HepG2 (cell line): ENCODE measurements around the gene ZNF586. TPM values are rescaled to one million over a fixed set of nuclear protein-coding genes. Genes with fewer than 3 reads are reported as not detected.
"Not testable (repeated sequence)": the region's sequence is repeated elsewhere in the genome, so short reads cannot be mapped to it uniquely, and the experiment has no call there.

Source experiments
- ATAC-seq: fragments of 200-7000 bp; cut with Tn5 transposase; 3 replicates; pipeline ENCODE4 v1.9.1; 2020; ENCODE audit warnings: mild to moderate bottlenecking, moderate library complexity
- BruUV-seq: library from RNA; stranded (reverse); fragments of 400-500 nt; replicated peaks from 2 replicates; lab custom pipeline; 2021; lab: Mats Ljungman, UMichigan
- CTCF ChIA-PET: fragments of 300-600 bp; formaldehyde crosslinking; extraction: SDS; loops from one replicate; lab custom pipeline; 2021; ENCODE audit warnings: low total read pairs, inconsistent platforms, low intra/inter-chr PET ratio; lab: Yijun Ruan, JAX
- POLR2A ChIA-PET: fragments of 350-600 bp; sonication (Branson Sonifier 250); formaldehyde crosslinking; loops from one replicate; lab custom pipeline; 2020; ENCODE audit warnings: antibody characterized with exemption, inconsistent platforms; lab: Yijun Ruan, JAX
- DNase-seq: peaks from one replicate; pipeline ENCODE4 v3.0.0-alpha.2; 2015; ENCODE audit warnings: low spot score
- FAIRE-seq: peaks from 3 replicates; lab custom pipeline; 2011; peaks lifted over from hg19 to GRCh38; lab: Jason Lieb, UNC
- H2AFZ ChIP-seq: one replicate; pipeline ENCODE4 v1.6.1; 2011; ENCODE audit warnings: low read length, inconsistent platforms
- H3K27ac ChIP-seq: fragments of 300-600 bp; 3 replicates; pipeline ENCODE4 v1.8.0; 2011; ENCODE audit warnings: mixed run types, mild to moderate bottlenecking, mixed read lengths, low read length, inconsistent platforms; ENCODE audit not compliant: insufficient read depth; ENCODE audit errors: extremely low read length
- H3K27me3 ChIP-seq, 2 experiments: fragments of 200-600 bp in 1 of 2; 2 replicates in 1 of 2; 3 replicates in 1 of 2; pipeline versions ENCODE4 v1.6.0 to v1.8.0; 2011; ENCODE audit warnings: low read length in 2 of 2, mild to moderate bottlenecking in 2 of 2, moderate library complexity in 2 of 2, inconsistent platforms in 1 of 2; ENCODE audit not compliant: insufficient read depth in 2 of 2, control insufficient read depth in 1 of 2
- H3K36me3 ChIP-seq, 2 experiments: fragments of 200-600 bp in 1 of 2; replicated peaks in 1 of 2; 2 replicates in 1 of 2; 3 replicates in 1 of 2; pipeline versions ENCODE4 v1.5.1 to v1.8.0; 2011; ENCODE audit warnings: low read length in 2 of 2, inconsistent platforms in 1 of 2; ENCODE audit not compliant: insufficient read depth in 2 of 2, control insufficient read depth in 1 of 2
- H3K4me1 ChIP-seq: 2 replicates; pipeline ENCODE4 v1.5.1; 2012; ENCODE audit warnings: low read length, inconsistent platforms; ENCODE audit not compliant: insufficient read depth
- H3K4me2 ChIP-seq: 2 replicates; pipeline ENCODE4 v1.6.0; 2011; ENCODE audit warnings: low read depth, low read length, inconsistent platforms
- H3K4me3 ChIP-seq, 3 experiments: fragments of 200-600 bp in 1 of 3; sonication (generic), shearing (Covaris generic) in 1 of 3; replicated peaks in 1 of 3; 2 replicates each; pipeline ENCODE4 v1.5.1; 2011 to 2016; ENCODE audit warnings: low read length in 3 of 3, inconsistent platforms in 2 of 3, low read depth in 2 of 3, mild to moderate bottlenecking in 2 of 3, control low read depth in 1 of 3, mixed read lengths in 1 of 3; ENCODE audit not compliant: insufficient read depth in 1 of 3
- H3K79me2 ChIP-seq: one replicate; pipeline ENCODE4 v1.6.1; 2011; ENCODE audit warnings: low read length, inconsistent platforms; ENCODE audit not compliant: insufficient read depth
- H3K9ac ChIP-seq: 2 replicates; pipeline ENCODE4 v1.6.0; 2011; ENCODE audit warnings: mild to moderate bottlenecking, low read depth, low read length, inconsistent platforms; ENCODE audit not compliant: insufficient read depth
- H3K9me3 ChIP-seq: 2 replicates; pipeline ENCODE4 v1.5.1; 2012; ENCODE audit warnings: mild to moderate bottlenecking, low read length
- H4K20me1 ChIP-seq: 2 replicates; pipeline ENCODE4 v1.6.0; 2011; ENCODE audit warnings: inconsistent platforms, mild to moderate bottlenecking, low read length, moderate library complexity; ENCODE audit not compliant: insufficient read depth
- FOSL2 ChIP-seq: sonication (generic); formaldehyde crosslinking; IDR thresholded peaks from 2 replicates; pipeline ENCODE4 v1.4.0; 2020; ENCODE audit warnings: missing genetic modification reagents
- FOXK1 ChIP-seq: sonication (generic); formaldehyde crosslinking; IDR thresholded peaks from 2 replicates; pipeline ENCODE4 v1.4.0; 2020; ENCODE audit warnings: low read depth, missing genetic modification reagents, borderline replicate concordance
- LCORL ChIP-seq, 2 experiments: fragments of 450-650 bp in 1 of 2; sonication (generic) in 1 of 2; formaldehyde crosslinking in 1 of 2; IDR thresholded peaks; 2 replicates each; pipeline versions ENCODE4 v1.5.0 to v1.6.1; 2017 to 2020; ENCODE audit warnings: antibody characterized with exemption in 1 of 2, missing genetic modification reagents in 1 of 2
- RXRA ChIP-seq: sonication (generic); formaldehyde crosslinking; IDR thresholded peaks from 2 replicates; pipeline ENCODE4 v1.5.1; 2020; ENCODE audit warnings: missing genetic modification reagents
- SIX4 ChIP-seq: sonication (generic); formaldehyde crosslinking; IDR thresholded peaks from 2 replicates; pipeline ENCODE4 v1.4.0; 2020; ENCODE audit warnings: missing genetic modification reagents
- ZNF24 ChIP-seq: fragments of 450-650 bp; IDR thresholded peaks from 2 replicates; pipeline ENCODE4 v1.6.1; 2017; ENCODE audit warnings: antibody characterized with exemption, mild to moderate bottlenecking
- ZNF292 ChIP-seq: sonication (generic); formaldehyde crosslinking; IDR thresholded peaks from 2 replicates; pipeline ENCODE4 v1.8.1; 2022; ENCODE audit warnings: mild to moderate bottlenecking, low read depth, missing genetic modification reagents, borderline replicate concordance
- ZNF337 ChIP-seq: sonication (generic); formaldehyde crosslinking; IDR thresholded peaks from 2 replicates; pipeline ENCODE4 v1.5.1; 2020; ENCODE audit warnings: missing genetic modification reagents, low read depth, mild to moderate bottlenecking, borderline replicate concordance
- ZNF549 ChIP-seq: sonication (generic); formaldehyde crosslinking; IDR thresholded peaks from 2 replicates; pipeline ENCODE4 v1.5.0; 2020; ENCODE audit warnings: missing genetic modification reagents
- ZNF775 ChIP-seq: sonication (generic); formaldehyde crosslinking; IDR thresholded peaks from 2 replicates; pipeline ENCODE4 v1.4.0; 2020; ENCODE audit warnings: missing genetic modification reagents, mild to moderate bottlenecking, moderate library complexity, borderline replicate concordance
- ZNF841 ChIP-seq: sonication (generic); formaldehyde crosslinking; IDR thresholded peaks from 2 replicates; pipeline ENCODE4 v1.8.1; 2023; ENCODE audit warnings: missing genetic modification reagents, borderline replicate concordance
- WGBS: methylation state at CpG from one replicate; pipeline ENCODE4 v1.1.6; 2017; ENCODE audit warnings: low lambda C conversion rate; 5-methylcytosine and 5-hydroxymethylcytosine counted together
- in situ Hi-C: cut with HindIII; loops from 2 replicates; pipeline ENCODE4 v1.10.0; 2017; ENCODE audit warnings: low pct_unique_long_range_greater_than_20kb; ENCODE audit not compliant: extremely low pct_ligation_motif_present
- intact Hi-C: fragments of 100-400 bp; cut with micrococcal nuclease; formaldehyde crosslinking; loops from one replicate; pipeline ENCODE4 v1.10.0; 2022; ENCODE audit not compliant: unreplicated experiment
- polyA plus RNA-seq, 8 experiments: library from polyadenylated mRNA; depleted of rRNA in 3 of 8; stranded (reverse) in 7 of 8; unstranded in 1 of 8; fragments of >200 nt; fragmentation: Illumina TruSeq in 4 of 8; extraction: Trizol in 4 of 8; gene quantifications; 2 replicates each; pipeline versions ENCODE4 v1.2.1 to v1.2.3, GENCODE V29; 2011 to 2016; ENCODE audit warnings: low read depth in 4 of 8, missing spikeins in 1 of 8, mixed read lengths in 1 of 8; ENCODE audit not compliant: insufficient read depth in 1 of 8
- total RNA-seq, 5 experiments: library from RNA; depleted of rRNA; stranded (reverse); fragments of >200 nt; fragmentation: Illumina TruSeq; extraction: Trizol; gene quantifications; 2 replicates each; pipeline ENCODE4 v1.2.3, GENCODE V29; 2016; ENCODE audit warnings: low read depth in 1 of 5
- TF ChIP-seq, protein P1 (sequence below): sonication (generic); formaldehyde crosslinking; IDR thresholded peaks from 2 replicates; pipeline ENCODE4 v1.4.0; 2020; ENCODE audit warnings: missing genetic modification reagents
- TF ChIP-seq, protein P2 (sequence below): sonication (generic); formaldehyde crosslinking; IDR thresholded peaks from 2 replicates; pipeline ENCODE4 v1.4.0; 2020; ENCODE audit warnings: missing genetic modification reagents

The ZNF586 gene
- total and polyA plus RNA-seq, 2 of the 13 experiments (the other 11 are each of a cell fraction or from before 2014, with no cell fraction given): 0.50 to 3.4 TPM

DNA sequence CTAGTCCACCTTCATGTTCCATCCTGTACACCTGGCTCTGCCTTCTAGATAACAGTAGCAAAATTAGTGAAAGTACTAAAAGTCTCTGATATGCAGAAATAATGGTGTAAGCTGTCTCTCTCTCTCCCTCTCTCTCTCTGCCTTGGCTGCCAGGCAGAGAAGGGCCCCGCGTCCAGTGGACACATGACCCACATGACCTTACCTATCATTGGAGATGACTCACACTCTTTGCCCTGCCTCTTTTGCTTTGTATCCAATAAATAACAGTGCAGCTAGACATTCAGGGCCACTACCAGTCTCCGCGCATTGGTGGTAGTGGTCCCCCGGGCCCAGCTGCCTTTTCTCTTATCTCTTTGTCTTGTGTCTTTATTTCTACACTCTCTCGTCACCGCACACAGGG lies 30.7 kb upstream of the ZNF586 start:
- H2AFZ ChIP-seq, H3K79me2 ChIP-seq, H3K36me3 ChIP-seq, POLR2A ChIA-PET, H3K27ac ChIP-seq, H3K4me1 ChIP-seq, H3K4me2 ChIP-seq, H3K4me3 ChIP-seq, H3K9ac ChIP-seq, BruUV-seq, FAIRE-seq, DNase-seq, ATAC-seq, H4K20me1 ChIP-seq, H3K9me3 ChIP-seq, in situ Hi-C loops, H3K27me3 ChIP-seq, intact Hi-C loops: not testable (repeated sequence)
- 94% methylated on average over 7 of the region's 7 CpGs for WGBS
- CTCF ChIA-PET: interaction anchor here (1.3 kb wide), 2 partner anchors 165 to 416 kb away, joined by 3 to 6 read pairs; no protein-coding TSS in a partner anchor
- peak; percentile 31; the same call in 1 of the 2 replicates for TF ChIP-seq FOSL2 (CRISPR knock-in tag)

DNA sequence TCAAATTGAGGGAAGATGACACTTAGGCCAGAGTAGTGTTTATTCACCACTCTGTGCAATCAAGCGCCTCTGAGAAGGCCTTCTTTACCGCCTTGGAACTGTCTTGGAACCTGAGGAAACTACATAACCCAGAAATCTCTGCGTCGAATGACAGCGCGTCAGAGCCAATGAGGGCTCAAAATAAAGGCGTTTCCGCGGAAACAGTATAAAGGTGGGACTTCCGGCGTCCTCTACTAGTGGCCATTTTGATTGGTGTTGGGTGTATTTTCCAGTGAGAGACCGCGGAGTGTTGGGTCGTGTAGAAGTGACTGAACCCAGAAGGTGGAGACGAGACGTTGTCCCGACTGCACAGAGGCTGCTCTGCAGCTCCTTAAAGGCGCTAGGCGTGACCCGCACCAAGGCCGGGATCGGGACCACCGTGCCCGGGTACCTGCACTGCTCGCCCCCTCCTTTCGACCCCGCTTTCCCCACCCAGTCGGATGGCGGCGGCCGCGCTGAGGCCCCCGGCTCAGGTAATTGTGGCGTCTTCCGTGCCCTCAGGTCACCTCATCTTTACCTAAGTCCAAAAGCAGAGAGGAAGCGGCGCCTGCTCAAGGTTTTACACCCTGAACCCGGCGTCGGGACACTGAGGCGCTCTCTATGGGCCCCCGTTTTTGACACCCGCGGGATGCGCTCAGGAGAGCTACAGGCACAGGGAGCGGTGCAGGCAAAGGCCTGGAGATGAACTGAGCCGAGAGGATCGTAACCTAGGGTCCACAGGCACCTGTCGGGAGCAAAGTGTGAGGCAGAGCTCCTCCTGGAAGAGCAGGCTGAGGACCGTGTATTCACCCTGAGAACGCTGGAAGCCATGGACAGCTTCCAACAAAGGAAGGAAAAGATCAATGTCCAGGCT lies 22.6 kb upstream of the ZNF586 start, which contains the start of gene ZNF776:
Gene ZNF776 (plus strand): TSS at position 236 of the 892 bp plus-strand sequence. CDS start 244 bp downstream, at position 480.
- Histone ChIP-seq H3K9ac (peak within 1 kb of the TSS; percentile 92), H3K4me3 (peak within 1 kb of the TSS; percentile 87 to 100 (median 99)), H2AFZ (peak within 1 kb of the TSS; percentile 87), H3K27ac (peak within 1 kb of the TSS; percentile 89), H3K27me3 (no peaks in the 10 kb centered on the region; a peak in 1 of 5 replicates), H3K9me3 (no peaks in the 10 kb centered on the region), H3K4me1 (peaks cover 33% of the 10 kb centered on the region), H3K79me2 (peaks cover 34% of the 10 kb centered on the region), H4K20me1 (no peaks in the 10 kb centered on the region), H3K36me3 (peaks cover 6 to 18% of the 10 kb centered on the region in 2 experiments; a peak in 4 of 5 replicates), H3K4me2 (peak within 1 kb of the TSS; percentile 88)
- DNase-seq (peak; percentile 88), FAIRE-seq (peak; percentile 95), ATAC-seq (peak; percentile 99)
- WGBS: under 1% methylated on average over 38 of the region's 51 CpGs
- in situ Hi-C loops: loop anchor here (10.0 kb wide), 1 partner anchor 408 kb away; the partner anchor contains the start of gene ZNF329
- intact Hi-C loops: loop anchor here (2.0 kb wide), 2 partner anchors 72 to 168 kb away; partner anchors contain the start of gene ZNF416
- TSS peak; percentile 74 for BruUV-seq
- ChIA-PET CTCF (no interaction called here), POLR2A (interaction anchor here (1.0 to 2.2 kb wide), 7 partner anchors 65 to 437 kb away, joined by 3 to 13 read pairs (median 4); partner anchors contain the start of genes ZNF256, ZNF551, ZNF552 and ZNF587B)
- TF ChIP-seq ZNF24 (no peak), ZNF292 (CRISPR knock-in tag) (peak; percentile 36; the same call in 1 of the 2 replicates), SIX4 (no peak), ZNF337 (0 out of 2 replicates have a peak, but pooled peaks have one; percentile 34), ZNF841 (CRISPR knock-in tag) (no peak), ZNF549 (CRISPR knock-in tag) (0 out of 2 replicates have a peak, but pooled peaks have one; percentile 26), LCORL (IDR thresholded peaks at IDR 0.05) (no peak), LCORL (CRISPR knock-in tag; IDR thresholded peaks at IDR 0.05) (peak; percentile 64; the same call in 1 of the 2 replicates), RXRA (CRISPR knock-in tag) (peak; percentile 36; the same call in 1 of the 2 replicates), FOXK1 (peak; percentile 67; the same call in 1 of the 2 replicates), ZNF775 (no peak)
- TF ChIP-seq, protein P1, sequence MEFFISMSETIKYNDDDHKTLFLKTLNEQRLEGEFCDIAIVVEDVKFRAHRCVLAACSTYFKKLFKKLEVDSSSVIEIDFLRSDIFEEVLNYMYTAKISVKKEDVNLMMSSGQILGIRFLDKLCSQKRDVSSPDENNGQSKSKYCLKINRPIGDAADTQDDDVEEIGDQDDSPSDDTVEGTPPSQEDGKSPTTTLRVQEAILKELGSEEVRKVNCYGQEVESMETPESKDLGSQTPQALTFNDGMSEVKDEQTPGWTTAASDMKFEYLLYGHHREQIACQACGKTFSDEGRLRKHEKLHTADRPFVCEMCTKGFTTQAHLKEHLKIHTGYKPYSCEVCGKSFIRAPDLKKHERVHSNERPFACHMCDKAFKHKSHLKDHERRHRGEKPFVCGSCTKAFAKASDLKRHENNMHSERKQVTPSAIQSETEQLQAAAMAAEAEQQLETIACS (CRISPR knock-in tag): 0 out of 2 replicates have a peak, but pooled peaks have one; percentile 44
- TF ChIP-seq, protein P2, sequence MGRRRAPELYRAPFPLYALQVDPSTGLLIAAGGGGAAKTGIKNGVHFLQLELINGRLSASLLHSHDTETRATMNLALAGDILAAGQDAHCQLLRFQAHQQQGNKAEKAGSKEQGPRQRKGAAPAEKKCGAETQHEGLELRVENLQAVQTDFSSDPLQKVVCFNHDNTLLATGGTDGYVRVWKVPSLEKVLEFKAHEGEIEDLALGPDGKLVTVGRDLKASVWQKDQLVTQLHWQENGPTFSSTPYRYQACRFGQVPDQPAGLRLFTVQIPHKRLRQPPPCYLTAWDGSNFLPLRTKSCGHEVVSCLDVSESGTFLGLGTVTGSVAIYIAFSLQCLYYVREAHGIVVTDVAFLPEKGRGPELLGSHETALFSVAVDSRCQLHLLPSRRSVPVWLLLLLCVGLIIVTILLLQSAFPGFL: no peak
